ENCODE data around the gene PCDH8.
A peak's percentile ranks its signal among the peaks of the same experiment; 100 is the strongest.

Gene PCDH8

GRCh38 chr13:52810011-52810410, 38.4 kb downstream of the PCDH8 start:
- TF ChIP-seq CTCF (conservative IDR thresholded peaks at IDR 0.05; ENCODE audit: low read length) (no peak), EZH2phosphoT487 (IDR thresholded peaks at IDR 0.05; ENCODE audit: borderline replicate concordance) (no peak)
- H3K9me2 ChIP-seq (replicated peaks; ENCODE audit: low read depth, low read length) = no peaks in the 10 kb centered on the region
- no peaks in the 10 kb centered on the region for H3K9me3 ChIP-seq (ENCODE audit: insufficient read depth, low read depth, low read length)
- peaks cover 4% of the 10 kb centered on the region for H3K4me1 ChIP-seq (ENCODE audit: insufficient read depth, low read length, poor library complexity, severe bottlenecking)
- H3K9ac ChIP-seq (ENCODE audit: low read depth, low read length, poor library complexity, severe bottlenecking) = no peak overlapping the region
- no peaks in the 10 kb centered on the region for H3K79me2 ChIP-seq (ENCODE audit: insufficient read depth, low read length)
- no peaks in the 10 kb centered on the region for H3K36me3 ChIP-seq (ENCODE audit: insufficient read depth, low read length)
- no peaks in the 10 kb centered on the region for H3F3A ChIP-seq (ENCODE audit: low read depth)
- H2AFZ ChIP-seq (ENCODE audit: low read length) = no peak overlapping the region
- no peak overlapping the region for H3K4me3 ChIP-seq (ENCODE audit: low read length, poor library complexity, severe bottlenecking)
- H3K4me2 ChIP-seq (ENCODE audit: low read depth, low read length, poor library complexity, severe bottlenecking) = no peak overlapping the region
- H4K20me1 ChIP-seq (ENCODE audit: insufficient read depth, low read length, poor library complexity, severe bottlenecking) = no peaks in the 10 kb centered on the region
- peaks cover 4% of the 10 kb centered on the region for H3K27me3 ChIP-seq (ENCODE audit: insufficient read depth, low read length, poor library complexity, severe bottlenecking)

GRCh38 chr13:52809310-52809769, 39.1 kb downstream of the PCDH8 start:
- Histone ChIP-seq H4K20me1 (ENCODE audit: insufficient read depth, low read length, poor library complexity, severe bottlenecking) (no peaks in the 10 kb centered on the region), H3K4me1 (ENCODE audit: insufficient read depth, low read length, poor library complexity, severe bottlenecking) (peaks cover 4% of the 10 kb centered on the region), H2AFZ (ENCODE audit: low read length) (peak overlapping the region; percentile 58), H3K4me3 (ENCODE audit: low read length, poor library complexity, severe bottlenecking) (no peak overlapping the region), H3K9me3 (ENCODE audit: insufficient read depth, low read depth, low read length) (no peaks in the 10 kb centered on the region), H3K9me2 (replicated peaks; ENCODE audit: low read depth, low read length) (no peaks in the 10 kb centered on the region), H3K36me3 (ENCODE audit: insufficient read depth, low read length) (no peaks in the 10 kb centered on the region), H3K79me2 (ENCODE audit: insufficient read depth, low read length) (no peaks in the 10 kb centered on the region), H3K4me2 (ENCODE audit: low read depth, low read length, poor library complexity, severe bottlenecking) (peak overlapping the region; percentile 29), H3K27me3 (ENCODE audit: insufficient read depth, low read length, poor library complexity, severe bottlenecking) (peaks cover 4% of the 10 kb centered on the region), H3K9ac (ENCODE audit: low read depth, low read length, poor library complexity, severe bottlenecking) (no peak overlapping the region), H3F3A (ENCODE audit: low read depth) (no peaks in the 10 kb centered on the region)
- TF ChIP-seq CTCF (conservative IDR thresholded peaks at IDR 0.05; ENCODE audit: low read length) (peak; percentile 95), EZH2phosphoT487 (IDR thresholded peaks at IDR 0.05; ENCODE audit: borderline replicate concordance) (no peak)

GRCh38 chr13:52808842-52809219, 39.6 kb downstream of the PCDH8 start:
- peaks cover 4% of the 10 kb centered on the region for H3K4me1 ChIP-seq (ENCODE audit: insufficient read depth, low read length, poor library complexity, severe bottlenecking)
- peaks cover 4% of the 10 kb centered on the region for H3K27me3 ChIP-seq (ENCODE audit: insufficient read depth, low read length, poor library complexity, severe bottlenecking)
- no peak for TF ChIP-seq EZH2phosphoT487 (IDR thresholded peaks at IDR 0.05; ENCODE audit: borderline replicate concordance)
- no peak for TF ChIP-seq CTCF (conservative IDR thresholded peaks at IDR 0.05; ENCODE audit: low read length)
- H3K4me2 ChIP-seq (ENCODE audit: low read depth, low read length, poor library complexity, severe bottlenecking) = no peak overlapping the region
- H3K36me3 ChIP-seq (ENCODE audit: insufficient read depth, low read length) = no peaks in the 10 kb centered on the region
- no peaks in the 10 kb centered on the region for H3K79me2 ChIP-seq (ENCODE audit: insufficient read depth, low read length)
- no peaks in the 10 kb centered on the region for H3F3A ChIP-seq (ENCODE audit: low read depth)
- no peaks in the 10 kb centered on the region for H3K9me3 ChIP-seq (ENCODE audit: insufficient read depth, low read depth, low read length)
- no peaks in the 10 kb centered on the region for H3K9me2 ChIP-seq (replicated peaks; ENCODE audit: low read depth, low read length)
- H4K20me1 ChIP-seq (ENCODE audit: insufficient read depth, low read length, poor library complexity, severe bottlenecking) = no peaks in the 10 kb centered on the region
- no peak overlapping the region for H3K4me3 ChIP-seq (ENCODE audit: low read length, poor library complexity, severe bottlenecking)
- peak overlapping the region; percentile 58 for H2AFZ ChIP-seq (ENCODE audit: low read length)
- H3K9ac ChIP-seq (ENCODE audit: low read depth, low read length, poor library complexity, severe bottlenecking) = no peak overlapping the region

All from Loucy (cell line).